HepG2 (cell line): Measurements from ENCODE around the gene AP5B1. TPM values are rescaled to one million over a fixed set of nuclear protein-coding genes. Genes with fewer than 3 reads are reported as not detected.
A peak's percentile ranks its signal among the peaks of the same experiment; 100 is the strongest.

Experiments used
- CAMTA2 ChIP-seq: sonication (generic); formaldehyde crosslinking; IDR thresholded peaks from 2 replicates; pipeline ENCODE4 v1.4.0; 2020; ENCODE audit warnings: mild to moderate bottlenecking, missing genetic modification reagents, borderline replicate concordance
- LCORL ChIP-seq, 2 experiments: fragments of 450-650 bp in 1 of 2; sonication (generic) in 1 of 2; formaldehyde crosslinking in 1 of 2; IDR thresholded peaks; 2 replicates each; pipeline versions ENCODE4 v1.5.0 to v1.6.1; 2017 to 2020; ENCODE audit warnings: antibody characterized with exemption in 1 of 2, missing genetic modification reagents in 1 of 2
- MAFG ChIP-seq: sonication (generic); formaldehyde crosslinking; IDR thresholded peaks from 2 replicates; pipeline ENCODE4 v1.5.1; 2020; ENCODE audit warnings: mild to moderate bottlenecking, missing genetic modification reagents
- MXD4 ChIP-seq: IDR thresholded peaks from 2 replicates; pipeline ENCODE4 v1.6.1; 2016; ENCODE audit warnings: mild to moderate bottlenecking, missing biosample characterization, missing genetic modification reagents
- RBFOX2 ChIP-seq: fragments of 200-400 bp; formaldehyde crosslinking; IDR thresholded peaks from 2 replicates; pipeline ENCODE4 v1.6.1; 2017; ENCODE audit warnings: low read depth, mild to moderate bottlenecking, low read length
- RFX5 ChIP-seq: IDR thresholded peaks from 2 replicates; pipeline ENCODE4 v1.6.1; 2011; ENCODE audit warnings: low read depth, low read length, improper control_type of control experiment
- SYNCRIP ChIP-seq: fragments of 200-400 bp; formaldehyde crosslinking; IDR thresholded peaks from 2 replicates; pipeline ENCODE4 v1.6.1; 2018; ENCODE audit warnings: mild to moderate bottlenecking, low read depth, low read length; ENCODE audit not compliant: insufficient read depth
- ZFP1 ChIP-seq: IDR thresholded peaks from 2 replicates; pipeline ENCODE4 v1.6.1; 2016
- ZNF292 ChIP-seq: sonication (generic); formaldehyde crosslinking; IDR thresholded peaks from 2 replicates; pipeline ENCODE4 v1.8.1; 2022; ENCODE audit warnings: mild to moderate bottlenecking, low read depth, missing genetic modification reagents, borderline replicate concordance
- ZNF660 ChIP-seq: sonication (generic); formaldehyde crosslinking; IDR thresholded peaks from 2 replicates; pipeline ENCODE4 v1.5.1; 2020; ENCODE audit warnings: mild to moderate bottlenecking, low read depth, missing genetic modification reagents, borderline replicate concordance
- polyA plus RNA-seq, 8 experiments: library from polyadenylated mRNA; depleted of rRNA in 3 of 8; stranded (reverse) in 7 of 8; unstranded in 1 of 8; fragments of >200 nt; fragmentation: Illumina TruSeq in 4 of 8; extraction: Trizol in 4 of 8; gene quantifications; 2 replicates each; pipeline versions ENCODE4 v1.2.1 to v1.2.3, GENCODE V29; 2011 to 2016; ENCODE audit warnings: low read depth in 4 of 8, missing spikeins in 1 of 8, mixed read lengths in 1 of 8; ENCODE audit not compliant: insufficient read depth in 1 of 8
- total RNA-seq, 5 experiments: library from RNA; depleted of rRNA; stranded (reverse); fragments of >200 nt; fragmentation: Illumina TruSeq; extraction: Trizol; gene quantifications; 2 replicates each; pipeline ENCODE4 v1.2.3, GENCODE V29; 2016; ENCODE audit warnings: low read depth in 1 of 5
- TF ChIP-seq, protein P1 (sequence below): IDR thresholded peaks from 2 replicates; pipeline ENCODE4 v1.6.1; 2016; ENCODE audit warnings: low read depth
- TF ChIP-seq, protein P2 (sequence below): sonication (generic); formaldehyde crosslinking; IDR thresholded peaks from 2 replicates; pipeline ENCODE4 v1.4.0; 2020; ENCODE audit warnings: missing genetic modification reagents
- TF ChIP-seq, protein P3 (sequence below): sonication (generic); formaldehyde crosslinking; IDR thresholded peaks from 2 replicates; pipeline ENCODE4 v1.4.0; 2020; ENCODE audit warnings: missing genetic modification reagents
- TF ChIP-seq, protein P4 (sequence below): sonication (generic); formaldehyde crosslinking; IDR thresholded peaks from 2 replicates; pipeline ENCODE4 v1.8.0; 2022; ENCODE audit warnings: missing genetic modification reagents, mild to moderate bottlenecking, borderline replicate concordance
- TF ChIP-seq, protein P5 (sequence below): IDR thresholded peaks from 2 replicates; pipeline ENCODE4 v1.6.1; 2018; ENCODE audit warnings: missing genetic modification reagents, mild to moderate bottlenecking, missing compliant biosample characterization
- TF ChIP-seq, protein P6 (sequence below): IDR thresholded peaks from 2 replicates; pipeline ENCODE4 v1.6.1; 2016; ENCODE audit warnings: missing compliant biosample characterization, missing genetic modification reagents, borderline replicate concordance
- TF ChIP-seq, protein P7 (sequence below): sonication (generic); formaldehyde crosslinking; IDR thresholded peaks from 2 replicates; pipeline ENCODE4 v1.9.0; 2022; ENCODE audit warnings: missing genetic modification reagents, mild to moderate bottlenecking, borderline replicate concordance

The AP5B1 gene
- total and polyA plus RNA-seq, 2 of the 13 experiments (the other 11 are each of a cell fraction or from before 2014, with no cell fraction given) = 1.7 to 4.4 TPM

DNA sequence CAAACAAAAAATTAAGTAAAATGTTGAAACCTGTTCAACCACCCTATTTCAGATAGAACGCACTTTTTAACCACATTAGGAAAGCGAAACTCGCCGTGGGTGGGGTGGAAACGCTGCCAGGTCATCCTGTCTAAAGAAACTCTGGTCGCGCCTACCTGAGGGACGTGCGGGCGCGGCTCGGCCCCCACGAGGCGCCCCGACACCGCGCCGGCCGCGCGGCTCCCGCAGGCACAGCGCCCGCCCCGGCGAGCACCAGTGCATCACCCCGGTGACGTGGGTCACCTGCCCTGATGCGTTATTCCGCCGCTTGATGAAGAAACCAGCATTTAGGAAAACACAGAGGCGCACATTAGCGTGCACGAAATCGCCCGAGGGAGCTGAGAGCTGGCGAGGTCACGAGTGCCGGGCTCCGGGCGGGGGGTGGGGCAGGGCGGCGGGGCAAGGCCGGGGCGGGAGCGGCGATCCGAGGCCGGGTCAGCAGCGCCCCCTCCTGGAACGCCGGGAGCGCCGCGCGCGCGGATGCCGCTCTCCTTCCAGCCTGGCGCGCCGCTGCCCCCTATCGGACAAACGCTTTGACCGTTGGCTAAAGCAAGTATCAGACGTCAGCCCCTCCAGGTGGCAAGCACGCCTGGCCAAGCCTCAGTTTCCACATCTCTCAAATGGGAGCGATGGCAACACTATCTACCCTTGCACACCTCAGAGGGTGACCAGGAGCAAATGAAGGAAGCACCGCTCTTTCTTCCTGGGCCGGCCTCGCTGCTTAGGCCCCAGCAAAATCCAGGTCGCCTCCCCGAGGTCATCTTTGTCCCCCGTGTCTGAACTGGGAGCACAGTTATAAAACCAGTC, 37.3 kb upstream of the AP5B1 start (continued):
- TF ChIP-seq, protein P1, sequence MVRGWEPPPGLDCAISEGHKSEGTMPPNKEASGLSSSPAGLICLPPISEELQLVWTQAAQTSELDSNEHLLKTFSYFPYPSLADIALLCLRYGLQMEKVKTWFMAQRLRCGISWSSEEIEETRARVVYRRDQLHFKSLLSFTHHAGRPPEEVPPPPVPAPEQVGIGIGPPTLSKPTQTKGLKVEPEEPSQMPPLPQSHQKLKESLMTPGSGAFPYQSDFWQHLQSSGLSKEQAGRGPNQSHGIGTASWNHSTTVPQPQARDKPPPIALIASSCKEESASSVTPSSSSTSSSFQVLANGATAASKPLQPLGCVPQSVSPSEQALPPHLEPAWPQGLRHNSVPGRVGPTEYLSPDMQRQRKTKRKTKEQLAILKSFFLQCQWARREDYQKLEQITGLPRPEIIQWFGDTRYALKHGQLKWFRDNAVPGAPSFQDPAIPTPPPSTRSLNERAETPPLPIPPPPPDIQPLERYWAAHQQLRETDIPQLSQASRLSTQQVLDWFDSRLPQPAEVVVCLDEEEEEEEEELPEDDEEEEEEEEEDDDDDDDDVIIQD (CRISPR knock-in tag) = peak; percentile 58; the same call in 1 of the 2 replicates
- TF ChIP-seq ZNF292 (CRISPR knock-in tag) (no peak), MXD4 (no peak; the same call in 1 of the 2 replicates), LCORL (IDR thresholded peaks at IDR 0.05) (no peak), LCORL (CRISPR knock-in tag; IDR thresholded peaks at IDR 0.05) (peak; percentile 67; the same call in 1 of the 2 replicates), RBFOX2 (peak; percentile 61; the same call in 1 of the 2 replicates), ZNF660 (CRISPR knock-in tag) (no peak), RFX5 (no peak), CAMTA2 (CRISPR knock-in tag) (no peak), SYNCRIP (no peak), MAFG (CRISPR knock-in tag) (no peak), ZFP1 (CRISPR knock-in tag) (no peak)
- TF ChIP-seq, protein P2, sequence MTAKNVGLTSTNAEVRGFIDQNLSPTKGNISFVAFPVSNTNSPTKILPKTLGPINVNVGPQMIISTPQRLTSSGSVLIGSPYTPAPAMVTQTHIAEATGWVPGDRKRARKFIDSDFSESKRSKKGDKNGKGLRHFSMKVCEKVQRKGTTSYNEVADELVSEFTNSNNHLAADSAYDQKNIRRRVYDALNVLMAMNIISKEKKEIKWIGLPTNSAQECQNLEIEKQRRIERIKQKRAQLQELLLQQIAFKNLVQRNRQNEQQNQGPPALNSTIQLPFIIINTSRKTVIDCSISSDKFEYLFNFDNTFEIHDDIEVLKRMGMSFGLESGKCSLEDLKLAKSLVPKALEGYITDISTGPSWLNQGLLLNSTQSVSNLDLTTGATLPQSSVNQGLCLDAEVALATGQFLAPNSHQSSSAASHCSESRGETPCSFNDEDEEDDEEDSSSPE (CRISPR knock-in tag) = peak; percentile 77
- TF ChIP-seq, protein P3, sequence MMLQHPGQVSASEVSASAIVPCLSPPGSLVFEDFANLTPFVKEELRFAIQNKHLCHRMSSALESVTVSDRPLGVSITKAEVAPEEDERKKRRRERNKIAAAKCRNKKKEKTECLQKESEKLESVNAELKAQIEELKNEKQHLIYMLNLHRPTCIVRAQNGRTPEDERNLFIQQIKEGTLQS (CRISPR knock-in tag) = 0 out of 2 replicates have a peak, but pooled peaks have one; percentile 10
- TF ChIP-seq, protein P4, sequence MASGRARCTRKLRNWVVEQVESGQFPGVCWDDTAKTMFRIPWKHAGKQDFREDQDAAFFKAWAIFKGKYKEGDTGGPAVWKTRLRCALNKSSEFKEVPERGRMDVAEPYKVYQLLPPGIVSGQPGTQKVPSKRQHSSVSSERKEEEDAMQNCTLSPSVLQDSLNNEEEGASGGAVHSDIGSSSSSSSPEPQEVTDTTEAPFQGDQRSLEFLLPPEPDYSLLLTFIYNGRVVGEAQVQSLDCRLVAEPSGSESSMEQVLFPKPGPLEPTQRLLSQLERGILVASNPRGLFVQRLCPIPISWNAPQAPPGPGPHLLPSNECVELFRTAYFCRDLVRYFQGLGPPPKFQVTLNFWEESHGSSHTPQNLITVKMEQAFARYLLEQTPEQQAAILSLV (CRISPR knock-in tag) = peak; percentile 27; the same call in 1 of the 2 replicates
- TF ChIP-seq, protein P5, sequence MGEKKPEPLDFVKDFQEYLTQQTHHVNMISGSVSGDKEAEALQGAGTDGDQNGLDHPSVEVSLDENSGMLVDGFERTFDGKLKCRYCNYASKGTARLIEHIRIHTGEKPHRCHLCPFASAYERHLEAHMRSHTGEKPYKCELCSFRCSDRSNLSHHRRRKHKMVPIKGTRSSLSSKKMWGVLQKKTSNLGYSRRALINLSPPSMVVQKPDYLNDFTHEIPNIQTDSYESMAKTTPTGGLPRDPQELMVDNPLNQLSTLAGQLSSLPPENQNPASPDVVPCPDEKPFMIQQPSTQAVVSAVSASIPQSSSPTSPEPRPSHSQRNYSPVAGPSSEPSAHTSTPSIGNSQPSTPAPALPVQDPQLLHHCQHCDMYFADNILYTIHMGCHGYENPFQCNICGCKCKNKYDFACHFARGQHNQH (CRISPR knock-in tag) = peak; percentile 69; the same call in 1 of the 2 replicates
- TF ChIP-seq, protein P6, sequence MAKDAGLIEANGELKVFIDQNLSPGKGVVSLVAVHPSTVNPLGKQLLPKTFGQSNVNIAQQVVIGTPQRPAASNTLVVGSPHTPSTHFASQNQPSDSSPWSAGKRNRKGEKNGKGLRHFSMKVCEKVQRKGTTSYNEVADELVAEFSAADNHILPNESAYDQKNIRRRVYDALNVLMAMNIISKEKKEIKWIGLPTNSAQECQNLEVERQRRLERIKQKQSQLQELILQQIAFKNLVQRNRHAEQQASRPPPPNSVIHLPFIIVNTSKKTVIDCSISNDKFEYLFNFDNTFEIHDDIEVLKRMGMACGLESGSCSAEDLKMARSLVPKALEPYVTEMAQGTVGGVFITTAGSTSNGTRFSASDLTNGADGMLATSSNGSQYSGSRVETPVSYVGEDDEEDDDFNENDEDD (CRISPR knock-in tag) = peak; percentile 21; the same call in 1 of the 2 replicates
- TF ChIP-seq, protein P7, sequence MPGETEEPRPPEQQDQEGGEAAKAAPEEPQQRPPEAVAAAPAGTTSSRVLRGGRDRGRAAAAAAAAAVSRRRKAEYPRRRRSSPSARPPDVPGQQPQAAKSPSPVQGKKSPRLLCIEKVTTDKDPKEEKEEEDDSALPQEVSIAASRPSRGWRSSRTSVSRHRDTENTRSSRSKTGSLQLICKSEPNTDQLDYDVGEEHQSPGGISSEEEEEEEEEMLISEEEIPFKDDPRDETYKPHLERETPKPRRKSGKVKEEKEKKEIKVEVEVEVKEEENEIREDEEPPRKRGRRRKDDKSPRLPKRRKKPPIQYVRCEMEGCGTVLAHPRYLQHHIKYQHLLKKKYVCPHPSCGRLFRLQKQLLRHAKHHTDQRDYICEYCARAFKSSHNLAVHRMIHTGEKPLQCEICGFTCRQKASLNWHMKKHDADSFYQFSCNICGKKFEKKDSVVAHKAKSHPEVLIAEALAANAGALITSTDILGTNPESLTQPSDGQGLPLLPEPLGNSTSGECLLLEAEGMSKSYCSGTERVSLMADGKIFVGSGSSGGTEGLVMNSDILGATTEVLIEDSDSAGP (CRISPR knock-in tag) = peak; percentile 78
